ELF-1 (cell line): ENCODE measurements around the gene ZSWIM9.

Experiments used
- DNase-seq: peaks from one replicate; pipeline ENCODE4 v3.0.0-alpha.2; 2016; ENCODE audit warnings: low read depth, low spot score

Gene ZSWIM9

DNA sequence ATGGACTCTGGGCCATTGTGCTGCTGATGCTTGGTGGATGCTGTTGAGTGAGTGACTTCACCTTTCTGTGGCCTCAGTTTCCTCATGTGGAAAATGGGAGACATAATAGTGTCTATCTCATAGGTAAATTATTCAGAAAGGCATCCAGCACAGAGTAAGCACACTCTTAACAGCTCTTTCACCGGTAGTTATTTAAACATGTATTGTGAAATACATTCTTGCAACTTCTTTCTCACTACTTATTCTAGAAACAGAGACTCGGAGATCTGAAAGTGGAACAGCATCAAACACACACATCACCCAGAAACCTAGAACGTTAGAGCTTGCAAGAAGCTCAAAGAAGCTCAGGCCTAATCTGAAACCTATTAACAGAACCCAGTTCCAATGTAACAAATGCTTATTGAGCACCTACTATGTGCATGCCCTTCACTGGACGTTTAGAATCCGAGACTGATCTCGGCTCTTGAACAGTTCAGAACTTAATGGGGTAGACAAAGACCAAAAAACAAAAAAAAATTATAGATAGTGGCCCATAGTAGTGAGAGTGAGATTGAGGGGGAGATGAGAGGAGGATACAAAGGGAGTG lies 4.1 kb downstream of the ZSWIM9 start:
- no peak for DNase-seq

DNA sequence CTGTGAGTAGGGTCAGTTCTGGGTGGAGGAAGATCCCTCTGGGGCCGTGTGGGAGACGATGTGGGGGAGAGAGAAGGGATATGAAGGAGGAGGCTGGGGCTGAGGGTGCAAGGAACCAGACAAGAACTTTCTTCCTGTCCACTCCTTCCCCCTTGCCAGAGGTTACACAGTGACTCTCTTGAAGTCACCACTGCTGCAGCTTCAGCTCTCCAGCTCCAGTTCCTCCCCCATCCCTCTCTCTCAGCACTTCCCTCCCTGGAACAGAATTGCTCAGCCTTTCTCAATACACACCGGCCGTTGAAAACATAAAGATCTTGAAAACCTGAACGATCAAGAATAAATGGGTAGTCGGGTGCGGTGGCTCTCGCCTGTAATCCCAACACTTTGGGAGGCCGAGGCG lies 5.1 kb downstream of the ZSWIM9 start:
- no peak for DNase-seq

DNA sequence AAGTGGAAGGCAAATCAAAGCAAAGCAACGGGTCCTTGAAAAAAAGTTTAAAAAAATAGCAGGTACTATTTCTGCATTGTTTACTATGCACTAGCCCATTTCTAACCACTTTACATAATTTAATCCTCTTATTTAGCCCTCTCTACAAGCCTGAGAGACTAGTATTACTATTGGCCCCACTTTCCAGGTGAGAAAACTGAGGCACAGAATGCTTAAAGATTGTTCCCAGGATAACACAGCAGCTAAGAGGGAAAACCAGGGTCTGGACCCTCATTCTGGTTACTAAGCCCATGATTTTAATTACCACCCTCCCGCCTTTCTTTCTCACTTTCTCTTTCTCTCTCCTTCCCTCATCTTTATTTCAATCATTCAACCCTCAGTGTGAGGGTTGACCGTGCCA lies 5.7 kb downstream of the ZSWIM9 start:
- no peak for DNase-seq

- no peak for DNase-seq
Measured at GRCh38 chr19:48181505-48181904, 11.0 kb downstream of the ZSWIM9 start.

DNA sequence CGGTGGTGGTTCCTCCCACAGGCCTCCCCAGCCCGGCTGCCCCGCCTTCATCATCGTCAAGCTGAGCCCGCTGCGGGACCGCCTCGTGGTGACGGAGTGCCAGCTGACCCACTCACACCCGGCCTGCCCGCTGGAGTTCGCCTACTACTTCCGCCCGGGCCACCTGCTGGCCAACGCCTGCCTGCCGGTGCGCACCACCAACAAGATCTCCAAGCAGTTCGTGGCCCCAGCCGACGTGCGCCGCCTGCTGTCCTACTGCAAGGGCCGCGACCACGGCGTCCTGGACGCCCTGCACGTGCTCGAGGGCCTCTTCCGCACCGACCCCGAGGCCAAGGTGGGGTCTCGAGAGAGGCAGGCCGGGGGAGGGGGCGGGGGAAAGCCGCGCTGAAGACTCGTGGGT lies 12.0 kb downstream of the ZSWIM9 start:
- peak; percentile 22 for DNase-seq

DNA sequence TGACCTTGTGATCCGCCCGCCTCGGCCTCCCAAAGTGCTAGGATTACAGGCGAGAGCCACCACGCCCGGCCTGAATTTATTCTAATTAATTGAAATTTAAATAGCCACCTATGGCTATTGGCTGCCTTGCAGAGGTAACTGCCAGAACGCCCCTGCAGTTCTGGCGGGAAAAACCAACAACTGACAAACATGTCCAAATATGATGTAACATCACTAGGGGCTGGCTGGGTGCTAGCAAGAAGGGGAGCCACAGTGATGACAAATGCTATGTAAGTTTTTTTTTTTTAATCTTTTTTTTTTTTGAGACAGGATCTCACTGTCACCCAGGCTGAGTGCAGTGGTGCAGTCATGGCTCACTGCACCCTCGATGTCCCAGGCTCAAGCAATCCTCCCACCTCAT lies 12.9 kb downstream of the ZSWIM9 start:
- DNase-seq = no peak

DNA sequence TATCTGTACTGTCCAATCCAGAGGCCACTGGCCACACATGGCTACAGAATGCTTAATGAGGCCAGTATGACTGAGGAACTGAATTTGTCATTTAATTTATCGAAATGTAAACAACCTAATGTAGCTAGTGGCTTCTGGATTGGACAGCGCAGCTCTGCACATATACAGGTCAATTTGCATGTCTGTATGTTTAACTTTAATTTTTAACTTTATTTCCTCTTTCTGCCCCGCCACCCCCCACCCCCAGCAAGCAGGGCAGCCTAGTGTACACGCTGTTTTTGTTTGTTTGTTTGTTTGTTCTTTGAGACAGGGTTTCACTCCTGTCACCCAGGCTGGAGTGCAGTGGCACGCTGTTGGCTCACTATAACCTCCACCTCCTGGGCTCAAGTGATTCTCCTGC lies 15.5 kb downstream of the ZSWIM9 start:
- DNase-seq = no peak

DNA sequence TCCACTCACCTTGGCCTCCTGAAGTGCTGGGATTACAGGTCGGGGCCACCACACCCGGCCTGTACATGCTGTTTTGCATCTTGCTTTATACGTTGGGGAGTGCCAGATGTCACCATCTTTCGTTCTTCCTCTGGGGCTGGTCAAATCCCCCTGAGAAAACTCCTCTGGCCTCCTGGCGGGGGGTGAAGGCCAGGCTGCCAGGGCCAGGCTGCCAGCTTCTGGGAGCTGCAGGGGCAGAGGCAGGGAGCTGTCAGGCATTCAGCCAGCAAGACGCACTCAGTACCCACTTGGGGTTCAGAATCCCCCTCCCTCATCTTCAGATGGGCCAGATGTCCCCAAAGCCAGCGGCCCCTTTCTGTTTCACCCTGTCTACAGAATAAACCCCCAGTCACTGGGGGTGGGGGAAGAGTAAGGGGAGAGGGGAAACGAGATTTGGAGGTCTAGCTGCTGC lies 16.1 kb downstream of the ZSWIM9 start:
- DNase-seq = no peak

GRCh38 chr19:48190288-48190884 lies 19.9 kb downstream of the ZSWIM9 start:
- DNase-seq = peak; percentile 96

GRCh38 chr19:48190885-48191284 lies 20.4 kb downstream of the ZSWIM9 start:
- no peak for DNase-seq

- DNase-seq = no peak
Measured at GRCh38 chr19:48192750-48193149, 22.3 kb downstream of the ZSWIM9 start.

GRCh38 chr19:48194041-48194843 lies 23.8 kb downstream of the ZSWIM9 start:
- DNase-seq = peak; percentile 30

DNA sequence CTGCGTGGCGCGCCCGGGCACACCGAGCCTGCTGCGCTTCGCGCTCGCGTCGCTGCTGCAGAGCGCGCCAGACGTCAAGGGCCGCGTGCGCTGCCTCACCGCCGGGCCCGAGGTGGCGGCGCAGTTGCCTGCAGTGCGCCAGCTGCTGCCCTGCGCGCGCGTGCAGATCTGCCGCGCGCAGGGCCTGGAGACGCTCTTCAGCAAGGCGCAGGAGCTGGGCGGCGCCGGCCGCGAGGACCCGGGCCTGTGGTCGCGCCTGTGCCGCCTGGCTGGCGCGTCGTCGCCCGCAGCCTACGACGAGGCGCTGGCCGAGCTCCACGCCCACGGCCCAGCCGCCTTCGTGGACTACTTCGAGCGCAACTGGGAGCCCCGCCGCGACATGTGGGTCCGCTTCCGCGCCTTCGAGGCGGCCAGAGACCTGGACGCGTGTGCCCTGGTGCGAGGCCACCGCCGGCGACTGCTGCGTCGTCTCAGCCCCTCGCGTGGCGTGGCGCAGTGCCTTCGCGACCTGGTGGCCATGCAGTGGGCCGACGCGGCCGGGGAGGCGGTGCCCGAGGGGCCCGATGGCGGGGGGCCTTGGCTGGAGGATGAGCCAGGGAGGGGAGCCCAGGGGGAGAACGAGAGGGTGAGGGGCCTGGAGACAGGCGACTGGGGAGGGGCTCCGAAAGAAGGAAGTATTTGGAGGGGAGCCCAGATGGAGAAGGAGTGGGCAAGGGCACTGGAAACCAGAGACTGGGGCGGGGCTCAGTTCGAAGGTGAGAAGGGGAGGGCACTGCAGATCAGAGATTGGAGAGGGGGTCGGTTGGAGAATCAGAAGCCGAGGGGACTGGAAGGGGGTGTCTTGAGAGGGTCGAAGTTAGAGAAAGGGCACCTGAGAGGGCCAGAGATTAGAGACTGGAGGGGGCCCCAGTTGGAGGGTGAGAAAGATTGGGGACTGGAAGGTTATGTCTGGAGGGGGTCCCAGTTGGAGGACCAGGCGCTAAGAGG lies 24.7 kb downstream of the ZSWIM9 start:
- DNase-seq = peak; percentile 31

- peak; percentile 12 for DNase-seq
Measured at GRCh38 chr19:48196321-48196763, 25.9 kb downstream of the ZSWIM9 start.

DNA sequence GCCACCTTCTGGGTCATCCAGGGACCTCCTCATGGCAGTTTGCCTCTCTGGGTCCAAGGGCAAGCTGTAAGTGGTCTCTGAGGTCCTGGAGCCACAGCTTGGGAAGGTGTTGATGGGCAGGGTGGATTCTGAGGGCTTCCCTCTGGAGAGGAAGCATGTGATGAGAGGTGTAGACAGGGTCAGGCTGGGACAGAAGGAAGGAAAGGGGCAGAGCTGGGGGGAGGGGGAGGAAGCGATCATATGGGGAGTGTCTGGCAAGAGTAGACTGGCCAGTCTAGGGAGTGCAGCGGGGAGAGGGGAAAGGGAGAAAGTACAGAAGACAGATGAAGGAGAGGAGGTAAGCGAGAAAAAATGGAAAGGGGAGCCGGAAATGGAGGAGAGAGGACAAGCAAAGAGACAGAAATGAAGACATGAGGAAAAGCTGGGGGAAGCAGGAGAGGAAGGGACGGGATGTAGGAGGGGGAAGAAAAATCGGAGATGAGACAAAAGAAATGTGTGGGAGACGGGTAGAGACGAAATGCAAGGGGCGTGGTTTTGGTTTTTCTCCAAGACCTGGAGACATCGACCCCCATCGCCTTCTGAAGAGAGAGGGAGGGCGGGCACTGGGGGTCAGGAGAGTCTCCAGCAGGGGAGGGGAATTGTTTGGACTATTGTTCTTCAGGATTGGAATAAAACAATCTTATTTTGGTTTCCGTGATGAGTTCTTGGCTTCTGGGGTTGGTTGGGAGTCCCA lies 26.6 kb downstream of the ZSWIM9 start:
- peak; percentile 22 for DNase-seq

GRCh38 chr19:48203222-48203793 lies 32.8 kb downstream of the ZSWIM9 start:
- no peak for DNase-seq

GRCh38 chr19:48203794-48204628 lies 33.5 kb downstream of the ZSWIM9 start:
- DNase-seq = peak; percentile 100

- DNase-seq = no peak
Measured at GRCh38 chr19:48206397-48207093, 36.1 kb downstream of the ZSWIM9 start.

DNA sequence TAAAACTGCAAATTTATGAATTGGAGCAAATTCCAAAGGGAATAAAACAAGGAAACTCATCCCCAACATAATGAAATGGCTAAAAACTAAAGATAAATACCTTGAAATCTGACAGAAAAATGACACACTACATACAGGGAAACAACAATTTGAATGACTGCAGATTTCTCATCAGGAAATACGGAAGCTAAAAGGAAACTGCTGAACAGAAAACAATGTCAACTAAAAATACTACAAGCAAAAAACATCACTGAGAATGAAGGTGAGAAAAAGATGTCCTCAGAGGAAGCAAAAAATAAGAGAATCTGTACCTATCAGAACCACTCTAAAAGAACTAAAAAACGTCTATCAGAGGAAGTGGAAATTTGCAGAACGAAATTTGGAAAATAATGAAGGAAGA lies 39.5 kb downstream of the ZSWIM9 start:
- DNase-seq = no peak
